Right lung (tissue), 5 donors: Measurements from ENCODE around the gene DAPL1. TPM values are rescaled to one million over a fixed set of nuclear protein-coding genes. Genes with fewer than 3 reads are reported as not detected.
"Not testable (repeated sequence)": the region's sequence is repeated elsewhere in the genome, so short reads cannot be mapped to it uniquely, and the experiment has no call there.

Experiments
- DNase-seq, 2 donors: peaks; one replicate each; pipeline ENCODE4 v3.0.0-alpha.2; 2013
- polyA plus RNA-seq, 5 donors: library from polyadenylated mRNA; unstranded; fragments of 120-200 nt; gene quantifications; one replicate each; pipeline versions ENCODE4 v1.2.1 to v1.2.3, GENCODE V29; 2013; ENCODE audit warnings: inconsistent platforms in 1 of 5, low replicate concordance in 1 of 5; ENCODE audit not compliant: insufficient read length in 5 of 5, insufficient read depth in 1 of 5

DAPL1 gene
- polyA plus RNA-seq, 5 donors, result 0.37 to 0.45 TPM; not detected in 3

GRCh38 chr2:158822193-158822592 lies 27.1 kb downstream of the DAPL1 start:
- DNase-seq, result no peak

- DNase-seq, result no peak
Observed at GRCh38 chr2:158823486-158824237, 28.5 kb downstream of the DAPL1 start.

- DNase-seq, result no peak
Observed at GRCh38 chr2:158825021-158825420, 29.9 kb downstream of the DAPL1 start.

- DNase-seq, result no peak
Observed at GRCh38 chr2:158826965-158827364, 31.8 kb downstream of the DAPL1 start.

- DNase-seq, result no peak
Observed at GRCh38 chr2:158828378-158829164, 33.5 kb downstream of the DAPL1 start.

- DNase-seq, result no peak
Observed at GRCh38 chr2:158829167-158829566, 34.0 kb downstream of the DAPL1 start.

GRCh38 chr2:158830201-158830600 lies 35.1 kb downstream of the DAPL1 start:
- DNase-seq, result no peak

- DNase-seq, result no peak
Observed at GRCh38 chr2:158835431-158835830, 40.3 kb downstream of the DAPL1 start.

GRCh38 chr2:158837645-158838044 lies 42.5 kb downstream of the DAPL1 start:
- DNase-seq, result no peak

- no peak for DNase-seq
Observed at GRCh38 chr2:158841850-158842249, 46.7 kb downstream of the DAPL1 start.

- no peak for DNase-seq
Observed at GRCh38 chr2:158845444-158845843, 50.3 kb downstream of the DAPL1 start.

GRCh38 chr2:158845859-158846258 lies 50.7 kb downstream of the DAPL1 start:
- no peak for DNase-seq

GRCh38 chr2:158847526-158847925 lies 52.4 kb downstream of the DAPL1 start:
- not testable (repeated sequence) for DNase-seq

GRCh38 chr2:158848031-158848970 lies 53.2 kb downstream of the DAPL1 start:
- DNase-seq, result not testable (repeated sequence)

GRCh38 chr2:158860179-158860578 lies 65.1 kb downstream of the DAPL1 start:
- DNase-seq, result not testable (repeated sequence)

- DNase-seq, result peak in 1 of 2 donors; percentile 31
Observed at GRCh38 chr2:158861626-158862025, 66.5 kb downstream of the DAPL1 start.

GRCh38 chr2:158865469-158865868 lies 70.4 kb downstream of the DAPL1 start:
- not testable (repeated sequence) for DNase-seq
